ENCODE data around the gene TNFAIP8L2. TPM values are rescaled to one million over a fixed set of nuclear protein-coding genes. Genes with fewer than 3 reads are reported as not detected.
"Not testable (repeated sequence)": the region's sequence is repeated elsewhere in the genome, so short reads cannot be mapped to it uniquely, and the experiment has no call there.

The TNFAIP8L2 gene
- total and polyA plus RNA-seq, 2 donors (not counting 1 experiment from before 2014, with no cell fraction given), result not detected

DNA sequence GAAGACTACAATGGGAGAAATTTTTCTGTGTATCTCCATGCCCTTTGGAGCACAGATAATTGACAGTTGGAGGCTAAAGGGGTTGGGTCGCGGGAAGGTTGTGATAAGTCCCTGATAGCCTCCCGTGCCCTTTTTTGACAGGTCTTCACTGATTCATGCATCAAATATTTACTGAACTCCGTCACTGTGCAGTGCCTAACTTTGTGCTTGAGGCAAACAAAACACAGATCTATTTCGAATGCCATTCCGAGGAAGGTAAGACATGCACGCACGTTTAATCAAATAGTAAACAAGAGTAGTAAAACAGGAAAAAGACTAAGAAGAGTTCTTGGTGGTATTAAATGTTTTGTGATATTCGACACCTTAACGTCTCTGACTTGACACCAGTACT lies 41.4 kb downstream of the TNFAIP8L2 start:
- H3K9me3 ChIP-seq (ENCODE audit: control insufficient read depth, insufficient read depth, low read depth, low read length), result no peaks in the 10 kb centered on the region
- no peak overlapping the region for H3K9ac ChIP-seq (ENCODE audit: insufficient read depth, low read length)
- no peaks in the 10 kb centered on the region for H3K27me3 ChIP-seq (ENCODE audit: control insufficient read depth, insufficient read depth, low read length)
- no peak for TF ChIP-seq EZH2 (IDR thresholded peaks at IDR 0.05; ENCODE audit: low read length, missing control alignments)
- no peak for TF ChIP-seq CTCF (conservative IDR thresholded peaks at IDR 0.05 in 1 of 2, IDR thresholded peaks at IDR 0.05 in 1 of 2; ENCODE audit: low read depth in 1 of 2, low read length in 2 of 2)
- peak overlapping the region; percentile 79 to 99 (median 96) for H3K4me3 ChIP-seq (replicated peaks in 1 of 4; ENCODE audit: control extremely low read depth in 1 of 4, insufficient read depth in 1 of 4, low read depth in 3 of 4, low read length in 4 of 4)
- H2AFZ ChIP-seq (ENCODE audit: low read length), result peak overlapping the region; percentile 3
- no peak for DNase-seq (ENCODE audit: low read depth in 2 of 2)
- H3K27ac ChIP-seq (ENCODE audit: insufficient read depth, low read length), result peak overlapping the region; percentile 95
- H3K36me3 ChIP-seq (ENCODE audit: control insufficient read depth, insufficient read depth, low read length), result no peaks in the 10 kb centered on the region
- peaks cover 39% of the 10 kb centered on the region for H3K79me2 ChIP-seq (ENCODE audit: control insufficient read depth, insufficient read depth, low read length)
- no peaks in the 10 kb centered on the region for H4K20me1 ChIP-seq (ENCODE audit: control insufficient read depth, extremely low read depth, insufficient read depth, low read length)
- H3K4me1 ChIP-seq (ENCODE audit: control insufficient read depth, extremely low read depth, insufficient read depth, low read length), result peaks cover 5% of the 10 kb centered on the region
- H3K4me2 ChIP-seq (ENCODE audit: extremely low read depth, insufficient read depth, low read length), result peak overlapping the region; percentile 93

DNA sequence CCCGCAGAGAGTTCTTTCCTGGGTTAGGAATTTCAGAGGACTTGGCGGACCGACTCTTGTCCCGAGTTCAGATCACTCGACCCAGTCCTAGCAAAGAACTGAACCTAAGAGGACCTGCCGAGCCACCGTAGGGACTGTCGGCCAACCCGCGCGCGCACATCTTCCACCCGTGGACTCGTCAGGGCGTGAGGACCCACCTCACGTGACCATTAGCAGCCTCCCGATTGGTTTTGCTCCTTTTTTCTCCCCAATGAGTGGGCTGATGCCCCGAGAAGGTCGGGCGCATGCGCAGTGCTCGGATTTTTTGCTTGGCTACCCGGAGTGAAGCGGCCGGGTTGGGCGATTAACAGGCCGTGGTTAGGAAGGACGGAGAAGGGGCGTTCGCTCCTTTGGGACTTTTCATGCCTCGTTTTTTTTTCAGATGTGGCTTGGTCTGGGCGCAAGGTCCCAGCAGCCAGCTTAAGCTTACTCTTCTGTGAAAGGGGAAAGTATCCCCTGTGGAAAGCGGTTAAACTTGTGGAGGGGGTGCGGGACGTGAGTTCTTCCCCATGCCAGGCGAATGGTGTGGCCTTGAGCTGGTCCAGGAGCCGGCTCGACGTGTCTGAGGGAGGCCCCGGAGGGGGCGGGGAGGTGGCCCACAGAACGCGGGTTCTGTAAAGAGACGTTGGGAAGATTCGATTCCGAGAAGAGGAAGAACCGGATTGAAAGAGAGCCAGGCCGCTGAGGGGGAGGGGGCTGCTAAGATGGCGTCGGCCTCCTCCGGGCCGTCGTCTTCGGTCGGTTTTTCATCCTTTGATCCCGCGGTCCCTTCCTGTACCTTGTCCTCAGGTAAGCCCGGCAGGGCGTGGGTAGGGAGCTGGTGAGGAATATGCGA lies 42.0 kb downstream of the TNFAIP8L2 start, which contains the start of gene PIP5K1A:
Gene PIP5K1A (plus strand): TSS at position 299 of the 874 bp plus-strand sequence. CDS start 445 bp downstream, at position 744.
- no peaks in the 10 kb centered on the region for H3K27me3 ChIP-seq (ENCODE audit: control insufficient read depth, insufficient read depth, low read length)
- peak within 1 kb of the TSS; percentile 93 for H3K4me2 ChIP-seq (ENCODE audit: extremely low read depth, insufficient read depth, low read length)
- no peaks in the 10 kb centered on the region for H3K36me3 ChIP-seq (ENCODE audit: control insufficient read depth, insufficient read depth, low read length)
- peak within 1 kb of the TSS; percentile 3 for H2AFZ ChIP-seq (ENCODE audit: low read length)
- peak; percentile 96 to 98 for DNase-seq (ENCODE audit: low read depth in 2 of 2)
- TF ChIP-seq CTCF (conservative IDR thresholded peaks at IDR 0.05 in 1 of 2, IDR thresholded peaks at IDR 0.05 in 1 of 2; ENCODE audit: low read depth in 1 of 2, low read length in 2 of 2) (no peak), EZH2 (IDR thresholded peaks at IDR 0.05; ENCODE audit: low read length, missing control alignments) (no peak)
- peak within 1 kb of the TSS; percentile 93 for H3K9ac ChIP-seq (ENCODE audit: insufficient read depth, low read length)
- no peaks in the 10 kb centered on the region for H4K20me1 ChIP-seq (ENCODE audit: control insufficient read depth, extremely low read depth, insufficient read depth, low read length)
- H3K9me3 ChIP-seq (ENCODE audit: control insufficient read depth, insufficient read depth, low read depth, low read length), result no peaks in the 10 kb centered on the region
- H3K4me3 ChIP-seq (replicated peaks in 1 of 4; ENCODE audit: control extremely low read depth in 1 of 4, insufficient read depth in 1 of 4, low read depth in 3 of 4, low read length in 4 of 4), result peak within 1 kb of the TSS; percentile 79 to 99 (median 96)
- peaks cover 5% of the 10 kb centered on the region for H3K4me1 ChIP-seq (ENCODE audit: control insufficient read depth, extremely low read depth, insufficient read depth, low read length)
- peak within 1 kb of the TSS; percentile 95 for H3K27ac ChIP-seq (ENCODE audit: insufficient read depth, low read length)
- peaks cover 45% of the 10 kb centered on the region for H3K79me2 ChIP-seq (ENCODE audit: control insufficient read depth, insufficient read depth, low read length)

DNA sequence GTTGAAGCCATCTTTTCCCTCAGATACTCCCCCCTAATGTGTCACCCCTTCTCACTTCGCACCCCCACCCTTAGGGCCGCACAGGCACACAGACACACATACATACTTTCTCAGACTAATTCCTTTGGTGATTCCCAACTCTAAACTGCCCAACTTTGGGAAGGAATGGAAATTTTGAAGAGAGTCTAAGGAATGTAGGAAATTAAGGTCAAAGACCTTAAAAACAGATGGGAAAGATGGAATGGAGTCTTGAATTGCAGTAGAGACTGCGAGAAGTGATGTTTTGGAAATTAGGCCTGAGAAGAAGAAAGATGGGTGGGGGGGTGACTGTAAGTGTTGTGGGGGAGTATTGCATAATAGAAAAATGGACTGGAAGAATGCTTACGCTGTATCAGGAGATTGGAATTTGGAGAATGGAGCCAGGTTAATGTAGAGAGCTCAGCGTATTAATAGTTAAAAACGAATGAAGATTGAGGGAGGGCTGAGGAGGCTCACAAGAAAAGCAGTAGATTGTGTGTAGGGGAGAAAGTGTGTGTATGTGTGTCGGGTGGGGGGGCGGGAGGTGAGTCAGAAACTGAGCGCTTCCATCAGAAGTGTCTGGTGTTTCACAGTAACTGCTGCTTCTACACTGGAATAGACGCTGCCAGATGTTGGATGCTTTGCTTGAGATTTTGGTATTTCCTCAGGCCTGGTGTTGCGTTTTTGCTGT lies 43.6 kb downstream of the TNFAIP8L2 start:
- H4K20me1 ChIP-seq (ENCODE audit: control insufficient read depth, extremely low read depth, insufficient read depth, low read length), result no peaks in the 10 kb centered on the region
- peak overlapping the region; percentile 79 to 99 (median 96) for H3K4me3 ChIP-seq (replicated peaks in 1 of 4; ENCODE audit: control extremely low read depth in 1 of 4, insufficient read depth in 1 of 4, low read depth in 3 of 4, low read length in 4 of 4)
- peaks cover 3% of the 10 kb centered on the region for H3K4me1 ChIP-seq (ENCODE audit: control insufficient read depth, extremely low read depth, insufficient read depth, low read length)
- DNase-seq (ENCODE audit: low read depth in 2 of 2), result peak; percentile 80 to 94
- TF ChIP-seq EZH2 (IDR thresholded peaks at IDR 0.05; ENCODE audit: low read length, missing control alignments), result no peak
- TF ChIP-seq CTCF (conservative IDR thresholded peaks at IDR 0.05 in 1 of 2, IDR thresholded peaks at IDR 0.05 in 1 of 2; ENCODE audit: low read depth in 1 of 2, low read length in 2 of 2), result no peak
- peak overlapping the region; percentile 91 for H3K4me2 ChIP-seq (ENCODE audit: extremely low read depth, insufficient read depth, low read length)
- no peak overlapping the region for H2AFZ ChIP-seq (ENCODE audit: low read length)
- H3K79me2 ChIP-seq (ENCODE audit: control insufficient read depth, insufficient read depth, low read length), result peaks cover 60% of the 10 kb centered on the region
- no peaks in the 10 kb centered on the region for H3K36me3 ChIP-seq (ENCODE audit: control insufficient read depth, insufficient read depth, low read length)
- H3K9ac ChIP-seq (ENCODE audit: insufficient read depth, low read length), result peak overlapping the region; percentile 93
- H3K27ac ChIP-seq (ENCODE audit: insufficient read depth, low read length), result peak overlapping the region; percentile 95
- H3K27me3 ChIP-seq (ENCODE audit: control insufficient read depth, insufficient read depth, low read length), result no peaks in the 10 kb centered on the region
- H3K9me3 ChIP-seq (ENCODE audit: control insufficient read depth, insufficient read depth, low read depth, low read length), result no peaks in the 10 kb centered on the region

- DNase-seq (ENCODE audit: low read depth in 2 of 2); H3K36me3 ChIP-seq (ENCODE audit: control insufficient read depth, insufficient read depth, low read length); H3K9ac ChIP-seq (ENCODE audit: insufficient read depth, low read length); H2AFZ ChIP-seq (ENCODE audit: low read length); H3K9me3 ChIP-seq (ENCODE audit: control insufficient read depth, insufficient read depth, low read depth, low read length); H3K4me3 ChIP-seq (replicated peaks in 1 of 4; ENCODE audit: control extremely low read depth in 1 of 4, insufficient read depth in 1 of 4, low read depth in 3 of 4, low read length in 4 of 4); H4K20me1 ChIP-seq (ENCODE audit: control insufficient read depth, extremely low read depth, insufficient read depth, low read length); H3K27me3 ChIP-seq (ENCODE audit: control insufficient read depth, insufficient read depth, low read length); H3K4me1 ChIP-seq (ENCODE audit: control insufficient read depth, extremely low read depth, insufficient read depth, low read length); H3K27ac ChIP-seq (ENCODE audit: insufficient read depth, low read length); H3K4me2 ChIP-seq (ENCODE audit: extremely low read depth, insufficient read depth, low read length): not testable (repeated sequence)
- H3K79me2 ChIP-seq (ENCODE audit: control insufficient read depth, insufficient read depth, low read length), result peaks cover 86% of the 10 kb centered on the region
Observed at GRCh38 chr1:151205381-151205965, 49.0 kb downstream of the TNFAIP8L2 start.
